ENCODE results near the gene PNPLA7.
A peak's percentile ranks its signal among the peaks of the same experiment; 100 is the strongest.
"Not testable (repeated sequence)": the region's sequence is repeated elsewhere in the genome, so short reads cannot be mapped to it uniquely, and the experiment has no call there.

Gene PNPLA7

GRCh38 chr9:137582286-137582860 is 32.2 kb upstream of the PNPLA7 start:
- peaks cover 4% of the 10 kb centered on the region; the same call in 1 of the 2 replicates for H3K4me1 ChIP-seq
- in situ Hi-C loops (cut with MboI; ENCODE audit: low sequenced_read_pairs) = no loop called here

GRCh38 chr9:137581361-137582285 is 31.4 kb upstream of the PNPLA7 start:
- Histone ChIP-seq H3K27me3 (ENCODE audit: low read depth) (no peaks in the 10 kb centered on the region), H3K4me3 (no peak overlapping the region), H3K9me3 (no peaks in the 10 kb centered on the region), H3K36me3 (replicated peaks) (peaks cover 73% of the 10 kb centered on the region), H3K4me1 (peaks cover 7% of the 10 kb centered on the region; the same call in 1 of the 2 replicates)
- in situ Hi-C loops (cut with MboI; ENCODE audit: low sequenced_read_pairs) = no loop called here
- DNase-seq (ENCODE audit: low spot score in 2 of 2) = no peak

More at GRCh38 chr9:137582286-137582860, 32.2 kb upstream of the PNPLA7 start:
- DNase-seq (ENCODE audit: low spot score in 2 of 2) = peak in 1 of 2 experiments; percentile 56
- H3K36me3 ChIP-seq (replicated peaks) = peaks cover 76% of the 10 kb centered on the region
- H3K9me3 ChIP-seq = no peaks in the 10 kb centered on the region
- no peaks in the 10 kb centered on the region for H3K27me3 ChIP-seq (ENCODE audit: low read depth)
- H3K4me3 ChIP-seq = no peak overlapping the region

GRCh38 chr9:137580954-137581322 is 30.7 kb upstream of the PNPLA7 start:
- H3K4me1 ChIP-seq = peaks cover 7% of the 10 kb centered on the region; the same call in 1 of the 2 replicates
- no peaks in the 10 kb centered on the region for H3K27me3 ChIP-seq (ENCODE audit: low read depth)
- no peaks in the 10 kb centered on the region for H3K9me3 ChIP-seq
- peaks cover 76% of the 10 kb centered on the region for H3K36me3 ChIP-seq (replicated peaks)
- in situ Hi-C loops (cut with MboI; ENCODE audit: low sequenced_read_pairs) = no loop called here
- H3K4me3 ChIP-seq = no peak overlapping the region
- no peak for DNase-seq (ENCODE audit: low spot score in 2 of 2)

GRCh38 chr9:137580209-137580953 is 30.2 kb upstream of the PNPLA7 start:
- Histone ChIP-seq H3K4me3 (no peak overlapping the region), H3K4me1 (peaks cover 7% of the 10 kb centered on the region; the same call in 1 of the 2 replicates), H3K27me3 (ENCODE audit: low read depth) (no peaks in the 10 kb centered on the region), H3K9me3 (no peaks in the 10 kb centered on the region), H3K36me3 (replicated peaks) (peaks cover 76% of the 10 kb centered on the region)
- DNase-seq (ENCODE audit: low spot score in 2 of 2) = no peak
- in situ Hi-C loops (cut with MboI; ENCODE audit: low sequenced_read_pairs) = no loop called here

- Histone ChIP-seq H3K27me3 (ENCODE audit: low read depth) (no peaks in the 10 kb centered on the region), H3K9me3 (no peaks in the 10 kb centered on the region), H3K4me1 (peaks cover 7% of the 10 kb centered on the region; the same call in 1 of the 2 replicates), H3K36me3 (replicated peaks) (peaks cover 76% of the 10 kb centered on the region), H3K4me3 (peak overlapping the region; percentile 89)
- in situ Hi-C loops (cut with MboI; ENCODE audit: low sequenced_read_pairs) = no loop called here
- DNase-seq (ENCODE audit: low spot score in 2 of 2) = no peak
Observed at GRCh38 chr9:137579259-137579604, 29.0 kb upstream of the PNPLA7 start.

- H3K36me3 ChIP-seq (replicated peaks) = peaks cover 76% of the 10 kb centered on the region
- in situ Hi-C loops (cut with MboI; ENCODE audit: low sequenced_read_pairs) = no loop called here
Observed at GRCh38 chr9:137578518-137579258, 28.5 kb upstream of the PNPLA7 start, which contains the start of gene DPH7. DPH7 (minus strand) TSS chr9:137578925; CDS start chr9:137578777, 148 bp downstream.

GRCh38 chr9:137575716-137576411 is 25.7 kb upstream of the PNPLA7 start:
- H3K27me3 ChIP-seq (ENCODE audit: low read depth) = no peaks in the 10 kb centered on the region
- in situ Hi-C loops (cut with MboI; ENCODE audit: low sequenced_read_pairs) = no loop called here
- no peak for DNase-seq (ENCODE audit: low spot score in 2 of 2)
- H3K4me1 ChIP-seq = peaks cover 7% of the 10 kb centered on the region; the same call in 1 of the 2 replicates
- no peaks in the 10 kb centered on the region for H3K9me3 ChIP-seq
- H3K4me3 ChIP-seq = no peak overlapping the region
- H3K36me3 ChIP-seq (replicated peaks) = peaks cover 69% of the 10 kb centered on the region

More at GRCh38 chr9:137578518-137579258, 28.5 kb upstream of the PNPLA7 start, which contains the start of gene DPH7:
- H3K9me3 ChIP-seq = no peaks in the 10 kb centered on the region
- H3K4me3 ChIP-seq = peak within 1 kb of the TSS; percentile 89
- peak; percentile 90 to 97 for DNase-seq (ENCODE audit: low spot score in 2 of 2)
- H3K27me3 ChIP-seq (ENCODE audit: low read depth) = no peaks in the 10 kb centered on the region
- H3K4me1 ChIP-seq = peaks cover 7% of the 10 kb centered on the region; the same call in 1 of the 2 replicates

- peaks cover 69% of the 10 kb centered on the region for H3K36me3 ChIP-seq (replicated peaks)
- no peak for DNase-seq (ENCODE audit: low spot score in 2 of 2)
- H3K27me3 ChIP-seq (ENCODE audit: low read depth) = no peaks in the 10 kb centered on the region
- H3K4me3 ChIP-seq = no peak overlapping the region
- no peaks in the 10 kb centered on the region for H3K9me3 ChIP-seq
- peaks cover 7% of the 10 kb centered on the region; the same call in 1 of the 2 replicates for H3K4me1 ChIP-seq
- in situ Hi-C loops (cut with MboI; ENCODE audit: low sequenced_read_pairs) = no loop called here
Observed at GRCh38 chr9:137575364-137575715, 25.1 kb upstream of the PNPLA7 start.

GRCh38 chr9:137574192-137574591 is 24.0 kb upstream of the PNPLA7 start:
- peaks cover 7% of the 10 kb centered on the region; the same call in 1 of the 2 replicates for H3K4me1 ChIP-seq
- in situ Hi-C loops (cut with MboI; ENCODE audit: low sequenced_read_pairs) = no loop called here
- no peak overlapping the region for H3K4me3 ChIP-seq
- no peaks in the 10 kb centered on the region for H3K9me3 ChIP-seq
- DNase-seq (ENCODE audit: low spot score in 2 of 2) = no peak
- peaks cover 65% of the 10 kb centered on the region for H3K36me3 ChIP-seq (replicated peaks)
- H3K27me3 ChIP-seq (ENCODE audit: low read depth) = no peaks in the 10 kb centered on the region

GRCh38 chr9:137570566-137570965 is 20.4 kb upstream of the PNPLA7 start:
- H3K36me3 ChIP-seq (replicated peaks) = peaks cover 44% of the 10 kb centered on the region
- in situ Hi-C loops (cut with MboI; ENCODE audit: low sequenced_read_pairs) = no loop called here
- no peak for DNase-seq (ENCODE audit: low spot score in 2 of 2)

GRCh38 chr9:137569609-137570203 is 19.5 kb upstream of the PNPLA7 start:
- in situ Hi-C loops (cut with MboI; ENCODE audit: low sequenced_read_pairs) = no loop called here
- Histone ChIP-seq H3K4me3 (no peak overlapping the region), H3K27me3 (ENCODE audit: low read depth) (no peaks in the 10 kb centered on the region), H3K36me3 (replicated peaks) (peaks cover 37% of the 10 kb centered on the region), H3K9me3 (no peaks in the 10 kb centered on the region), H3K4me1 (no peaks in the 10 kb centered on the region)
- DNase-seq (ENCODE audit: low spot score in 2 of 2) = no peak

More at GRCh38 chr9:137570566-137570965, 20.4 kb upstream of the PNPLA7 start:
- H3K4me1 ChIP-seq = no peaks in the 10 kb centered on the region
- H3K4me3 ChIP-seq = no peak overlapping the region
- no peaks in the 10 kb centered on the region for H3K27me3 ChIP-seq (ENCODE audit: low read depth)
- no peaks in the 10 kb centered on the region for H3K9me3 ChIP-seq

- H3K4me3 ChIP-seq; in situ Hi-C loops (cut with MboI; ENCODE audit: low sequenced_read_pairs); DNase-seq (ENCODE audit: low spot score in 2 of 2); H3K4me1 ChIP-seq; H3K9me3 ChIP-seq; H3K27me3 ChIP-seq (ENCODE audit: low read depth): not testable (repeated sequence)
- H3K36me3 ChIP-seq (replicated peaks) = peaks cover 39% of the 10 kb centered on the region
Observed at GRCh38 chr9:137568445-137568844, 18.2 kb upstream of the PNPLA7 start.

All from HAP-1 (cell line).